Measurements from ENCODE around the gene TSHR.

Gene TSHR

DNA sequence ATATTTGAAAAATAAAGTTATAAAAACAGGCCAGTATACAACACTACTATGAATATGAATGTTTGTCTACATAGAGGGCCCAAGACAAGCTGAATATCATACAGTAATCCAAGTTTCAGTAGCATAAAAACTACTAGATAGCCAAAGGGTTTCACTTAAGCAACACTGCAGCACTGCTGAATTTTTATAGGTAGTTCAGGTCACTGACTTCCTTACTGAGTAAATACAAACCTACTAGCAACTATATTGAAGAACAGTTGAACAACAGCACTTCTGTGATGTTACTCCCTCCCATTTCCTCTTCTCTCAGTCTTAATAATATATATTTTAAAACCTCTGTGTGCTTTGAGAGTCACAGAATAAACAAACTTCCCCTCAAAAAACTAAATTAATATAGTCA is 222.6 kb downstream of the TSHR start:
- DNase-seq (ENCODE audit: low spot score), result no peak

DNA sequence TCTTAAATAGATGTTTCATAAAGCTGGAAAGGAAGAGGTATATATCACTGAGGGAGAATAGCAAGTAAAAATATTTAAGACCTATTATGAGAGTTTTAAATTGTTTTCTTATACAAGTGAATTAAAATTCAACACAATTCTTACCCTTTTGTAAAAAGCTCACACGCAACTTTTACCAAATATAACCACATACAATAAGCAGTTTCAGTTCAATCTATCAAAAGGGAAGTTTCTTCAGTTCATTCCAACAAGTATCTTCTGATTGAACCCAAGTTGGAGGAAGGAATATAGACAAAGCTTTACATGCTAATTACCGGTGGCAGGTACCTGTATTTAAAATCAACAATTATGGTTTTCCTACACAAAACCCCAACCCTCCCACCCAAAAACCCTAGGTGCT is 224.2 kb downstream of the TSHR start:
- DNase-seq (ENCODE audit: low spot score), result no peak

DNA sequence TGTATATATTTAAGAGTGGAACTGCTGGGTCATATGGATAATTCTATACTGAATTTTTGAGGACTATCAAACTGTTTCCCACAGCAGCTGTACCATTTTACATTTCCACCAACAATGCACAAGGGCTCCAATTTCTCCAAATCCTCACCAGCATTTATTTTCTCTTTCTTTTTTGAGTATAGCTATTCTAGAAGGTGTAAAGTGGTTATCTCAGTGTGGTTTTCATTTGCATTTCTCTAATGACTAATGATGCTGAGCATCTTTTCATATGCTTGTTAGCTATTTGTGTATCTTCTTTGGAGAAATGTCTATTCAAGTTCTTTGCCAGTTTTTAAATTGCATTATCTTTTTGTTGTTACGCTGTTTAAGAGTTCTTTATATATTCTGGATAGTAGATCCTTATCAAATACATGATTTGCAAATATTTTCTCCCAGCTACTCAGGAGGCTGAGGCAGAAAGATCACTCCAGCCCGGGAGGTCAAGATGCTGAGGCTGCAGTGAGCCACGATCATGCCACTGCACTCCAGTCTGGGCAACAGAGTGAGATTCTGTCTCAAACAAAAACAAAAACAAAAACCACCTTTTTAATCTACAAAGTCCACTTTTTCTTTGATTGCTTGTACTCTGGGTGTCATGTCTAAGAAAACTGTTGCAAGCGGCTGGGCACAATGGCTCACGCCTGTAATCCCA is 232.6 kb downstream of the TSHR start:
- DNase-seq (ENCODE audit: low spot score), result no peak

DNA sequence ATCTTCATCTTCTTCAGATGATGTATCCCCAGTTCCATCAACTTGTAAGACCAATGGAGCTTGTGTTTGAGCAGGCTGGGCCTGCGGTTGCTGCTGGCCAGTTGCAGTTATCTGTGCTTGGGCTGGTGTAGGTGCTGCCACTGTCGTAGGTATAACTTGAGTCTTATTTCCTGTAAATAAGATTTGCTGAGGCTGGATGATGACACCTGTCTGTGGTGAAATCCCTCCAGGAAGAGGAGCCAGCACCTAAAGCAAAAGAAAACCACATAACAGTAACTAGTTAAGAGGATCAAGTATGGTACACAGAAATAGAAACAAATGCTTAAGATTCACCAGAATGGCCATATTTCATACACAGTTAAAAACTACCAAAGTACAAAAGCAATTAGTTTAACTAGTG is 237.2 kb downstream of the TSHR start:
- no peak for DNase-seq (ENCODE audit: low spot score)

DNA sequence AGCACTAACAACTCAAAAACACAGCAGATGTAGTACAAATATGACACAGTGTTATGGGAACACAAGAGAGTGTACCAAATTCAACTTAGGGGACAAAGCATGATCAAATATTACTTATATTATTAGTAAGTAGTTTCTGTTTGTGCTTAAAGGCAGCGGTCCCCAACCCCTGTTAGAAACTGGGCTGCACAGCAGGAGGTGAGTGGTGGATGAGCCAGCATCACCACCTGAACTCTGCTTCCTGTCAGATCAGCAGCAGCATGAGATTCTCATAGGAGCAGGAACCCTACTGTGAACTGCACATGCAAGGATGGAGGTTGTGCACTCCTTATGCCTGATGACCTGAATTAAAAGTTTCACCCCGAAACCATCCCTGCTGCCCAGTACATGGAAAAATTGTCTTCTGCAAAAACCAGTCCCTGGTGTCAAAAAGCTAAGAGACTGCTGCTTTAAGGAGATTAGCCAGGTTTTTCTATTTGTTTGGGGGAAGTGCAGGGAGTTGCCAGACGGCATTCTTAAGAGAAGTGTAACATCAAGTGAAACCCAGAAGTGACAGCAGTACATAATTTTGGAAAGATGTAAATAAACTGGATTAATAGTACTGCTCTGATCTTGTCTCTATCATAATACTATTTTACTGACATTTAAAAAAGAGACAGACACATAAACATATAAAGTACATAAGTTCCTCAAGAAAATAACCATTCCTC is 238.7 kb downstream of the TSHR start:
- no peak for DNase-seq (ENCODE audit: low spot score)
